Measurements from ENCODE around the gene HILPDA.

The HILPDA gene, protein sequence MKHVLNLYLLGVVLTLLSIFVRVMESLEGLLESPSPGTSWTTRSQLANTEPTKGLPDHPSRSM

DNA sequence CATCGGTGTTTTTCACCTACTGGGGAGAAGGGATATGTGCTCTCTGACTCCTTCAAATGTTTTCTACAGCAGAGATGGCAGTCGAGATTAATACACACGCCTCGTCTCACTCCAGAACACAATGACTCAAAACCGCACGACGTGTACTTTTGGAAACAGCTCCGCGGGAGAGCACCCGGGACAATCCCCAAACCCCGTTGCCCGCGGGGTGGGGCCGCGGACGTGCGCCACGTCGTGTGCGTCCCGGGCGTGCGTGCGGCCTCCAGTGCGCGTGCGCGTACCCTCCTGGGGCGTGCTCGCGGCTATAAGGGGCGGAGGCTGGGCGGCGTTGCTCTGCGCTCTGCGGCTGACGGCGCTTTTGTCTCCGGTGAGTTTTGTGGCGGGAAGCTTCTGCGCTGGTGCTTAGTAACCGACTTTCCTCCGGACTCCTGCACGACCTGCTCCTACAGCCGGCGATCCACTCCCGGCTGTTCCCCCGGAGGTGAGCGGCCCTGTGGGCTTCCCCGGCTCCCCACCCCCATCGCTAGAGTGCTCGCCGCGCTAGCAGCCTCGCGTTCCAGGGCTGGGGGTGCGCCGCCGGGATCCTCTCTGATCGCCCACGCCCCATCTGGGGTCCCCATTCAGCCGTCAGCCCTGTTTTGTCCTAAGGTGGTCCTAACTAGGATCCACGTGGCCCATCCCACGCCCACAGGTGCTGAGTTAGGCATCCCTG, at the start of gene HILPDA:
TSS of gene HILPDA (plus strand) at position 336 of the 712 bp plus-strand sequence. CDS start 1,391 bp downstream, outside the sequence.
- DNase-seq, result peak; percentile 90

DNA sequence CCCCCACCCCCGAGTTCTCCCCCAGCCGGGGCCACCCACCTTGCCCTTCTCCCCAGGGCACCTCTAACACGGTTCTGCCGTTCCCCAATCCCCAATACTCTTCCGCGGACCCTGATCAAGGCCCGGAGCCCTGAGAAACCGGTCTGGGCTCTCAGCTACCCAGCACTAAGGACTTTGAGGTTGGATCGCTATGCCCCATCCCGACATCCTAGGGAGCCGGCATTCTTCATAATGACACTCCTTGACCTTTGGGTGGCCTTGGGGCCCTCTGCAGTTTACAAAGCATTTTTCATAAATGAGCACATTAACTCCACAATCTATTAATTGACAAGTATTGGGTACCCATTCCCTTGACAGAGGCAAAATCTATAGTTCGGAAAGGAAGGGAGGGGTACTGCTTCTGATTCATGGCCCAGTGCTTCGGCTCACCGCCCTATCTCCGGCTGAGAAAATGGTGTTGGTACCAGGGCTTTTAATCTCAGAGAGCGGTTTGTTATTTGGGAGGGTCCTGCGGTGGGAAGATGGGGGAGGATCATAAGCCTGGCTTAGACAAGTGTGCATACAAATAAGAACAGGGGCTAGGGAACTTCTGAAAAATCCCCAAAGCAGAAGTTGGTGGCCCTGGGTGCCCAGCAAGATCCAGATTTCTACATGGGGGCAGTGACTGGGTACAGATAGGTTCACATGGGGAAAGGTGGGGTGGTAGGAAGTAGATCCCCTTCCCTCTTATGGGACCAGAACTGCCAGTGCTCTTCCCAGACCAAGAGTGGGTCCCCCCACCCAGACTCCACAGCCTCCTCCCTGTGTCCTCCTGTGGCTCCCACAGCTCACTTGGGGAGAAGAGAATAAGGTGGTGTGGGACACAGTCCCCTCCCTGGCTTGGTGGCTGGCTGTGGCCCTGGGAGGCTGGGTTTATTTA, 49.1 kb upstream of the HILPDA start:
- no peak for DNase-seq

DNA sequence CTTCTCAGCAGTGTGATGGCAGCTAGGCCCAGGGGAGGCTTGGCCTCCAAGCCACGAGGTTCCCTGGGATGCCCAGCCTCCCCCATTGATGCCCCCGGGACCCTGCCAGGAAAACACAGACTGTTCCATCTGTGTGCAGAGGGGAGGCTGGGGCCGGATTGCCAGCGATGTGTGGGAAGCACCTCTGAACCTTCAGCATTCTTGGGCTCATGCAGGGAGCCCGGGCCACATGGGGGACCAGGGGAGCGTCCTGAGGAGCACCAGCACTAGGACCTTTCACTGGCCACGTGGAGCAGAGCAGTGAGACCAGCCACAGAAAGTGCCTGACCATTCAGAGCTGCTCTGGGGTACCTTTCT, 48.5 kb upstream of the HILPDA start:
- DNase-seq, result no peak

DNA sequence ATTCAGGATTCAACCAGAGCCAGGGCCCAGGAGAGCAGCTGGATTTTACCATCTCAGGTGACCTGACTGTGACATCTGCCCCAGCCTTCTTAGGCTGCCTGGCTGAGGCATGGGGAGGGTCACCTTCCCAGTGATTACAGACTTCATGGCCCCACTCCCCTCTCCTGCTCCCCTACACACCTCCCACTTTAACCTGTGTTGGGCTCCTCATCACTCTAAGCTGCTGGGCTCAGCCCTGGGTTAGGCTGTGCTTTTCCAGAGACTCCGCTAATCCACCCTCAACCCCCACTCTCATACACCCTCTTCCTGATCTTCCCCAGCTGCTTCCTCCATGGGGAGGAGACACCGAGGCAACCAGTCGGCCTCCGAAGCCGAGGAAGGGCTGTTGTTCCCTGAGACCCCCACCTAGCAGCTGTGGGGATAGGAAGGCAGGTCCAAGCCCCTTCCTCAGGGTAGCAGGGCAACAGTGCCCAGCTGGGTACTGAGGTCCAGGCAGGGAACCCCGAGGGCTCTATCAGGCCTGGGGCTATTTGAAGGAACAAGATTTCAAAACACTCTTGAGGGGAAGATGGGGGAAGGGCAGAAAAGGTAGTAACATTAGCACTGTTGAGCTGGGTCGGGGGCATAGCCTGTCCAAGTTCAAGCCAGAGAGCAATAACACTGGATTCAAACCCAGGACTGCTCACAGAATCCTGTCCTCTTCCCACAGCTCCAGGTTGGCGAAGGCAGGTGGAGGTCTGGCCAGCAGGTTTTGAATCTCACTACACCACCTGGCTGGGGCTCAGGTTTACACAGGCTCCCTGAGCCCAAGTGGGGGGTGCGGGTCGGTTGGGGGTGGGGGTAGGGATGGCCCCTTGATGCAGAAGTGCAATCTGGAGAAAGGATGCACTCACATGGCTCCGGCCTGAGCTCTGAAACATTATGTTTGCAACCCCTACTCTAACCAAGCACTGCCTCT, 47.6 kb upstream of the HILPDA start:
- no peak for DNase-seq

DNA sequence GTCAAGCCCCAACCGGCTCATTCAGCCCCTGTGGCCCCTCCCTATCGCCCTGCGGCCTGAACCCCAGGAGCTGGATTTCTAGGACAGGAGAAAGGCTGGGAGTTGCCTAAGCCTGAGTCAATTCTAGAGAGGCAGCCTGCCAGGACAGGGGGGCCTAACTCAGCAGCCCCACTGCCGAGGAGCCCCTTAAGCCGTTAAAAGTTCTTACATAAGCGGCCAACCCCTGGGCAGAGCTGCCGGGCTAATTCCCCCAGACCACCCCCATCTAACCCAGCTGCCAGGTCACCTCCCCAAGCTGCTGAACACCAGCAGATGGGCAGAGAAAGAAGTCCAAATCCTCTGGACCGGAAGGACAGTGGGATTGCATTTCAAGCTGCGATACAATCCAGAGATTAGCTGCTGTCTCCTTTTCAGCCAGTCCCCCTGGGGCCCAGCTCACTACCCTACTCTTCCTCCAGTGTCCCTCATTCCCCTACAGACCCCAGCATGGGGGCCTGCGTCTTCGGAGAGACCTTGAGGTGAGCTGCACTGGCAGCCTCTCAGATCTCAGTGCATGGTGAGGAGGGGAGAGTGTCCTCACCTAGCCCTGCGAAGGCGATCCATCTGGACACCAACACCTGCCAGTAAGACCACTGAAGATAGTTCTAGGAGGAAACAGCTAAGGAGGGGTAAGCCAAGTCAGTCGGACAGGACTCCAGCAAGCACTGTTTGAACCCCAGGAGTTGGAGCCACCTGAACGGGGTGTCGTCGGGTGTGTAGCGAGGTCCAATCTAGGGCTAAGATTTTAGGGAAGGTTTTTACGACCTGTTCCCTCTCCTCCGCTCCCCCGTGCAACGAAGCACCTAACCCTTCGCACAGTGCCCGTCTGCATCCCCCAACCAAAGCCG, 46.7 kb upstream of the HILPDA start:
- no peak for DNase-seq

DNA sequence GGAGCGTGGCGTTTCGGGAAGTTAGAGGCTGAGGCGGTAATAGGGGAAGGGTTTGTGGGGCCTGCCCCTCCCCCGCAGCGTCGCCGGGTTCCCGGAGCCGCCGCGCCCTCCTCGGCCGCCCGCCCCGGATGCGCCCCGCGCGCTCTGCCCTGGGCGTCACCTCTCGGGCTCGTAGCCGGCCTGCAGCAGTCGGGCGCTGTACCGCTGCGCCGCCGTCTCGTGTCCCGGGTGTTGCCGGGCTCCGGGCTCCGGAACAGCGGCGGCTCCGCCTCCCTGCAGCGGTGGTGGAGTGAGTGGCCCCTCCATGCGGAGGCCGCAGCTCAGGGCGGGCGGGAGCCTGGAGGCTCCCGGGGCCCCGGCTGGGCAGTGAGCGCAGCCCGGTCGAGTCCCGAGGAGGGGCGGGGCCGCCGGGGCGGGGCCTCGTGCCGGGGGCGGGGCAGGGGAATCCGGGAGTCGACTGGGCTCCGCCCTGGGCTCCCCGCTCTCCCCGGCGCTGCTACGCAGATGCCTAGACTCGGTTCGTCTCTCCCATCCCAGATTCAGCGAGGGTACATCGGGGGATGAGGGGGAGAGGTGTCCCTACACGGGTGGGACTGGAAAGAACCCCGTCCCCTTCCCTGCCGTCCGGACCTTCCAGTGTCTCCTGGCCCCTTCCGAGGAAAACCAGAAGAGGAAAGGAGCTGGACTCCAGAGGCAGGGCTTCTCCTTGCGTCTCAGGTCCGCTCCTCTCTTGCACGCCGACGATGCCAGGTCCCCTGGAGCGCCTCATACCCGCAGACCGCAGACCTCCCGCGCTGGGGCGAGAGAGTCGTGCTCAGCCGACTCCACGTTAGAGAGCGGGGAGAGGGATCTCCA, 45.9 kb upstream of the HILPDA start, which contains the start of gene IMPDH1:
TSS of gene IMPDH1 (minus strand) at position 387 of the 855 bp plus-strand sequence. CDS start at position 306, 81 bp downstream.
- peak; percentile 42 for DNase-seq

DNA sequence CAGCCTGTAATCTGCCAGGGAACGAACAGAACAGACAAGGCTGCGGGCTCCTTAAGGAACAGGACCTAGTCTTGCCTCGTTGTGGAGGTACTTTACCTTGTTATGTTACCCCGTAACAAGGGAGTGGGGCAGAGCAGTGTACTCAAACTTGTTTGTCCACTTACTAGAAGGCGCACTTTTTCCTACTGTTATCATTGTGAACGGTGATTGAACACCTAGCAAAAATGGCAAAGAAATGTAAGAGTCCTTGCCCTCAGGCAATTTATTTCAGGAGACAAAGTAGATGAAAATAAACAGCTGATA, 45.3 kb upstream of the HILPDA start:
- no peak for DNase-seq

DNA sequence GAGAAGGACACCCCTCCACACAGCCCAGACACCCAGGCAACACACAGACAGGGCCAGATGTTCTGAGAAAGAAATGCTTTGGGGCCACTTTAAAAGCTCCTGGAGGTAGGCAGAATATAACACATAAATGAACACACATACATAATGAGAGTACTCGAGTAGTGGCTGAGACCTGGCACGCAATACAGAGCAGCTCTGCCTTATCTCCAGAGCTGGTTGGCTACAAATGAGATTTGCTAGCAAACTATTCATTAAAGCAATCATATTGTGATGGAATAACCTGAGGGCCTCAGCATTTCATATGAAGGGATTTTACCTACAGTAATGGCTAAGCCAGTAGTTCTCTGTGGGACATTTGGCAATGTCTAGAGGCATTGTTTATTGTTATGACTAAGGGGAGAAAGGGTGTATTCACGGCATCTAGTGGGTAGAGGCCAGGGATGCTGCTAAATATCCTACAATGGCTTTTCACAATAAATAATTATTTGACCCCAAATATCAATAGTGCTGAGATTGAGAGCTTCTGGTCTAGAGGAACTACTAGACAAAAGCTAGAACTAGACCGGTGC, 40.4 kb upstream of the HILPDA start:
- no peak for DNase-seq

DNA sequence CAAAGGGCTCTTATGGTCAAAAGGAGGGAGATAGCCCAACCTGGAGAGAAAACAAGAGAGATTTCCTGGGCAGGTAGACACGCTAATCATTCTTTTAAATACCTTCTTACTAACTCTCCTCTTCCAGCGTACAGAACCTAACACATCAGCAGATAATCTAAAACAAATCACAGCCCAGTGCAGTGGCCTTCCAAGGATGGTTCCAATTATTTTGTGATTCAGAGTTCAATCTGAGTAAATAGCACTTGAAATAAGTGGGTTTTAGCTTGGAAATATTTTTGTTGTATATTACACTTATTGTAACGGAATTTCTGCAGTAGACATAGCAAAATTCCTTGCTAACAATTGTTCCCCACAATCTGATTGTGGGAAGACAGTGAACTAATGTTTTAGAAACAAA, 38.6 kb upstream of the HILPDA start:
- no peak for DNase-seq

DNA sequence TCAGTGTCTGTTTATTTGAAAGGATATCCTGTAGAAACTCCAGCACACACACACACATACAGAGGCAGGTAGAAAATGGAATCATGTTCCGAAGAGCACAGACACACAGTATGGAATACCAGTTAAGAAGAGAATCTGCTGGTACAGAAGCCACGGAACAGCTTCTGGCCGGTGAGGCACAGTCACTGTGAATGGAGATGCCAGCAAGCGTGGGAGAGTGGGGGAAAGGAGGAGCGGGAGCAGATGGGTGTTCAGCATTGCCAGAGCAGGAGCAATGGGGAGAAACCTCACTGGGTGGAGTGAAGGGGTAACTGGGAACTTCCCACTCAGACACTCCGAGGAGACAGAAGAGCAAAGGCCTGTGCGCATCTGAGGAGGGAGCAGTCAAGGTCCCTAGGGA, 36.4 kb upstream of the HILPDA start:
- no peak for DNase-seq

DNA sequence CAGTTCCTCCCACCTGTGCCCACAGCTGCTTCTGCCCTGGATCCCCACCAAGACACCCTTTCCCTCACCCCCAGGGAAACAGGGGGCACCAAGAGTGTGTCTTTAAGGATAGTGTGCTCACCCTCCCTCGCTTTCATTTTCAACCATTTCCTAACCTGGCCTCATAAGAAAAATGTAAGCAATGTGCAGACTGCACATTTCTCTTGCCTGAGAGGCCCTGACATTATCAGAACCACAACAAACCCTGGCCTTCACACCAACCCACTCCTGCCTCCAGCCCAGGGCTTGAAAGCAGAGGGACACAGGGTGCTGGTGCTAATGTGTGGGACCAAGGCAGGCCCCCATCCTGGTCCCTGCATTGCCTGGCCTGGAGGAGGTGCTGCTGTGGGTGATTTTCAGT, 34.9 kb upstream of the HILPDA start:
- DNase-seq, result no peak

DNA sequence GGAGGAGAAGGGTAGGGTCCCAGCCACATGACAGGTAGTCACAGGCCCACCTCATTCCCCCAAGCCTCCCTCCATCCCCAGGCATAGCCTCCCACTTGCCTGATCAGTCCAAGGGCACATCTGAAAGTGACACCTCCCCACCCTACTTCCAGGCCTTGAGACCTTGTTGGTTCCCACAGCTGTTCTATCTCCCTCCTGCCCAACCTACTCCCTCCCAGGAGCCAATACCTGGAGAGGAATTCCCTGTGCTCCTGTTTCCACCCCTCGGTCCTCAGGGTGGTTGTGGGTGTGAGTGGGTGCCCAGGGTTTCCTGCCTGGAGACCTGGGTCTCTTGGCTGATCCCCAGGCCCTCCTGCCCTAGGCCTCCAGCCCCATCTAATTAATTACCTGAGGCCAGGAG, 34.3 kb upstream of the HILPDA start:
- DNase-seq, result no peak

DNA sequence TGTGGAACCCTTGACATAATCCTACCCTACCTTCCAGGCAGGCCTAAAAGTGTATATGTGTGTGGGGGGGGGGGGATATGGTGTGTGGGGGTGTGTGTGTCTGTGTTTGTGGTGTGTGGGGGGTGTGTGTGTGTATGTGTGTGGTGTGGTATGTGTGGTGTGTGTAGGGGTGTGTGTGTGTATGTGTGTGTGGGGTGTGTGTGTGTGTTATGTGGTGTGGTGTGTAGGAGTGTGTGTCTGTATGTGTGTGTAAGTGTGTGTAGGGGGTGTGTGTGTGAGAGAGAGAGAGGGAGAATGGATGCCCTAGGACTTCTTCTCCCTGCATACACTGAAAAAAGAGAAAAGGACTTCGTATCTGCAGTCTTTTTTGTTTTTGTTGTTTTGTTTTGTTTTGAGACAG, 33.6 kb upstream of the HILPDA start:
- no peak for DNase-seq

DNA sequence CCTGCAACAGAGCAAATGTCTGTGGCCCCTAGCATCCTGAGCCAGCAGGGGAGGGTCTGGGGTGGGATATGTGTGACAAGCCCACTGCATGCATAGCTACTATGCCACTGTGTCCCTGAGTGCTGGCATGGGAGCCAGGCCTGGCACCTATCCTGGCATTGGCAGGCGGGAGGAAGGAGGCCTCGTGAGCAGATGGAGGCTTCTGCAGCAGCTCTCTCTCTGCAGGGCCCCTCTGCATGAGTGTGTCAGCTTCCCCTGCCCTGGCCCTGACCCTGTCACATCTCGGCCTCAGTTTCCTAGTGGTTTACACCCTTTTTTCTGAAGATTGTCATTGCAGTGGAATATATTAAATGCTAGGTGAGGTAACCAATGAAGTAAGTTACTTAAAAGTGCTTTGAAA, 32.8 kb upstream of the HILPDA start:
- DNase-seq, result peak; percentile 54

DNA sequence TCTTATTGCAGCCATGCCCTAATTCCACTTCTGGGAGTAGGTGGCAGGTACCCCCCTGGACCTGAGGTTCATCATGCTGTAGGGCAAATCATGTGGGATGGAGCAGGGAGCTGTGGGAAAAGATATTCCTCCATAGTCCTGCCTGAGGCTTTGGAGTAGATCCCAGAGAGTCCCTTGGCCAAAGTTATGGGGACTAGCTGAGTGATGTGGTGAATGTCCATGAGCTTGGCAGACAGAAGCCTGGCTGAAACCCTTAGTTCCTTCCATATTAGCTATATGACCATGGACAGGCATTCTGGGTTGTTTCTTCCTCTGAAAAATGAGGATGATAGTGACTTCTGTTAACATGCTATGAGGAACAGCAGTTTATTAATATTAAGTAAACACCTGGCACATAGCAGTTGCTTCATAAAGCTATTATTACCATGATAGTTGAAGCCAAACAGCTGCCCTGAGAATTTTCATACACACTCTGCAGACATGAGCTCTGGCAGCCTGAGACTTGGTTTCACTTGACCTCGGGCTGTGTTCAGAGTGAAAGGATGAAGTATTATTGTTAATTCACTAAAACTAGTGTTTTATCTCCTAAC, 30.9 kb upstream of the HILPDA start:
- DNase-seq, result no peak

DNA sequence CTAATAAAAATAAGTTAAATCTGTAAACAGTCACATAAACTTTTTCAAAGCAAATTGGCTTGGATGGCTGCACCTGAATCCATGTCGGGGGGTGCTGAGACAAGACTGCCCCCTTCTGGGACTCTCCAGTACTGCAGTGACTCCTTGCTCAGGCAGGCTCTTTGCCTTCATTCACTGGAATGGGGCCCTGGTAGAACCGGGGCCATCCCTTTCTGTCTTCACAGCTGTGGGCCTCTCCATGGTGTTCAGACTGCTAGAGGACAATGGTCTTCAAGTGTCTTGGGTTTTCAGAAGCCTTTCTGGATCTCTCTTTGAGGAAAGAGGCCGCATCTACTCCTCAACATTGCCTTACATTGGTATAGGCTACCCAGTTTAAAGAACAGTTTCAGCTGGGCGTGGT, 29.8 kb upstream of the HILPDA start:
- peak; percentile 47 for DNase-seq

DNA sequence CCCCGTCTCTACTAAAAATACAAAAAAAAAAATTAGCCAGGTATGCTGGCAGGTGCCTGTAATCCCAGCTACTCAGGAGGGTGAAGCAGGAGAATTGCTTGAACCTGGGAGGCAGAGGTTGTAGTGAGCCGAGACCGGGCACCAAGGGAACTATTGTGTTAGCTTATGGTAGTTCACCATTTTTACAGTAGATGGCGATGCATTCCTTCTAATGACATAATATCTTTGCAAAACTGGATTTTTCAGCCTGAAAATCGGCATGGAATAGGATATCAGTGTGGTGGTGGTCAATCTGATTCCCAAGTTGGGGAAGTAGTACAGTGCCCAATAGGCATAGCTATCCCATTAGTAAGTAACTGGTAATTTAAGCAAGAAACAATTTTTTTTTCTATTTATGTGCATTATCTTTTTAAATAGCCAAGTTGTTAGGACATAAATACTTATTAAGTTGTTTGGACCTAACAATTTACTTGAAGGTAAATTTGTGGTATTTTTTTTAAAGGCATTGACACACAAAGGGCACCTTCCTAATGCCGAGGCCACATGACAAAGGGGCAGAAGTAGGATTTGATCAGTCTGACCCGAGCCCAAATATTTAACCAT, 28.3 kb upstream of the HILPDA start:
- DNase-seq, result peak; percentile 72

DNA sequence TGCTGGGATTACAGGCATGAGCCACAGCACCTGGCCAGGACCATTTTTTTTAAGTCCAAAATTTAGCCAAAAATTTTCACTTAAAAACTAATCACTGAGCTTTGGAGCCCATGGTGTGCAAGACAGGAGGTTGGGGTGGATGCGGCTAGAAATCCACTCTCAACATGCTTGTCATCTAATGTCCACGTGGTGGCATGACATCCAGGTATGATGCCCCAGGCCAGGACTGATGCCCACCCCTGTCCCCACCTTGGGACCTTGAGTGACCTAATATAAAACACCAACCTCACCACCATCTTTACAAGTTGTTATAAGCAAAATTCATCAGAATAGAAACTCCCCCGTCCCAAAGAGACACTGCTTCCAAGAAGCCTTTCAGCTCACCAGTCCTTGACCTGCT, 25.5 kb upstream of the HILPDA start:
- no peak for DNase-seq

DNA sequence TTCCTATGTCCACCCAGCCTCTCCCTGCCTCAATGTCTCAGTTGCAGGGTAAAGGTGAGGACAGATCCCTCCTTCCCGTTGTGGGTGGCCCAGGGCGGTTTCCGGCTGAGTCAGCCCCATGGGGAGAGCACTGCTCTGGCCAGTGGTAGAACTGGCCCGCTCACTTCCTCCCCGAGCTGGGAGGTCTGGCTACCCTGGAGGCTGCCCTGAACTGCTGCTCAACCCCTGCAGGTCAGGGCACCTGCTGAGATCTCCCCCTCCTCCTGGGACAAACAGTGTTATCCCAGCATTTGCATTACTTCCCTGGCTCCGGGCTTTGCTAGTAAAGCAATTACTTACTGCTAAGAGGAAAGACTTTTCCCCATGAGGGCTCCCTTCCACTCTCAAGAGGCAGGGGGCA, 24.5 kb upstream of the HILPDA start:
- DNase-seq, result no peak

DNA sequence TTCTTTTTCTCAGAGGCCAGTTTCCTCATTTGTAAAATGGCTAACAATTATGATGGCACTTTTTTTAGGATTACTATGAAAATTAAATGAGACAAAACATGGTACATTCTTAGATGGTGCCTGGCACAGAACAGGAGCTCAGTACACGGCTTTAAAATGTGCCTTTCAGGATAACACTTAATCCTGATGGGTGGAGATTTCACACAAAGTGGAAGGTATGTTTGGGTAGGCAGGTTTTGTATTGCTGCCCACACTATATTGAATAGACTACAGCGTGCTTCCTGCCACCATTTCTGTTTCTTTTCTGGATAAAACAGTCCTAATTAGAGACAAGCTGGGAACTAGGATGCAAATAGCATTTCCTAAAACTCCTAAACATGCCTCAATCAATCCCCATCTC, 23.9 kb upstream of the HILPDA start:
- DNase-seq, result no peak

All from NCI-H1694 treated with DMSO at 0.1 percent for 48 hours (cell line).